Common myeloid progenitor, CD34-positive (primary cell): ENCODE measurements around the gene RASAL2.

Experiments used
- CTCF ChIA-PET: fragments of 350-600 bp; sonication (Branson Sonifier 250); formaldehyde crosslinking; loops from one replicate; lab custom pipeline; 2021; ENCODE audit warnings: antibody characterized with exemption; lab: Charles Lee
- POLR2A ChIA-PET: fragments of 350-600 bp; sonication (Branson Sonifier 250); formaldehyde crosslinking; loops from one replicate; lab custom pipeline; 2021; ENCODE audit warnings: antibody characterized with exemption; lab: Charles Lee
- DNase-seq, 3 donors: peaks; one replicate each; pipeline versions ENCODE4 v3.0.0 to v3.0.0-alpha.2; 2013
- H3K27ac ChIP-seq, 2 experiments: 1 replicate in 1 of 2; 2 replicates in 1 of 2; pipeline ENCODE4 v1.7.0; 2013; ENCODE audit warnings: inconsistent platforms in 2 of 2, low read length in 2 of 2, mild to moderate bottlenecking in 2 of 2, low read depth in 1 of 2, moderate library complexity in 1 of 2; ENCODE audit not compliant: severe bottlenecking in 2 of 2, insufficient read depth in 1 of 2, poor library complexity in 1 of 2
- H3K27me3 ChIP-seq, 5 experiments: replicated peaks in 2 of 5; 1 replicate in 3 of 5; 2 replicates in 2 of 5; pipeline versions ENCODE4 v1.6.1 to v1.7.0; 2013; ENCODE audit warnings: low read length in 4 of 5, mild to moderate bottlenecking in 2 of 5, moderate library complexity in 2 of 5, inconsistent platforms in 1 of 5; ENCODE audit not compliant: insufficient read depth in 5 of 5, control insufficient read depth in 4 of 5
- H3K36me3 ChIP-seq, 4 experiments: 1 replicate in 2 of 4; 2 replicates in 2 of 4; pipeline versions ENCODE4 v1.6.1 to v1.7.0; 2013; ENCODE audit warnings: low read length in 3 of 4, control low read depth in 1 of 4, mild to moderate bottlenecking in 1 of 4; ENCODE audit not compliant: control insufficient read depth in 4 of 4, insufficient read depth in 4 of 4
- H3K4me1 ChIP-seq, 4 experiments: 1 replicate in 3 of 4; 2 replicates in 1 of 4; pipeline versions ENCODE4 v1.6.1 to v1.7.1; 2013; ENCODE audit warnings: low read length in 3 of 4, mild to moderate bottlenecking in 3 of 4, control low read depth in 1 of 4, inconsistent platforms in 1 of 4, moderate library complexity in 1 of 4; ENCODE audit not compliant: control insufficient read depth in 4 of 4, insufficient read depth in 4 of 4; ENCODE audit errors: control extremely low read depth in 1 of 4
- H3K4me3 ChIP-seq, 7 experiments: 1 replicate in 4 of 7; 2 replicates in 3 of 7; pipeline versions ENCODE4 v1.5.1 to v1.7.0; 2013; ENCODE audit warnings: mild to moderate bottlenecking in 7 of 7, low read length in 6 of 7, moderate library complexity in 6 of 7, inconsistent platforms in 2 of 7, low read depth in 2 of 7, control low read depth in 1 of 7; ENCODE audit not compliant: insufficient read depth in 4 of 7, control insufficient read depth in 1 of 7; ENCODE audit errors: extremely low read depth in 1 of 7
- H3K9me3 ChIP-seq, 5 experiments: 1 replicate in 4 of 5; 2 replicates in 1 of 5; pipeline versions ENCODE4 v1.6.1 to v1.7.1; 2013; ENCODE audit warnings: low read length in 4 of 5, mild to moderate bottlenecking in 2 of 5, inconsistent platforms in 1 of 5, low read depth in 1 of 5, moderate library complexity in 1 of 5; ENCODE audit not compliant: control insufficient read depth in 4 of 5, insufficient read depth in 2 of 5; ENCODE audit errors: control extremely low read depth in 1 of 5
- WGBS: methylation state at CpG from one replicate; pipeline ENCODE4 v1.1.5; 2013; ENCODE audit not compliant: insufficient coverage; 5-methylcytosine and 5-hydroxymethylcytosine counted together

Gene RASAL2

DNA sequence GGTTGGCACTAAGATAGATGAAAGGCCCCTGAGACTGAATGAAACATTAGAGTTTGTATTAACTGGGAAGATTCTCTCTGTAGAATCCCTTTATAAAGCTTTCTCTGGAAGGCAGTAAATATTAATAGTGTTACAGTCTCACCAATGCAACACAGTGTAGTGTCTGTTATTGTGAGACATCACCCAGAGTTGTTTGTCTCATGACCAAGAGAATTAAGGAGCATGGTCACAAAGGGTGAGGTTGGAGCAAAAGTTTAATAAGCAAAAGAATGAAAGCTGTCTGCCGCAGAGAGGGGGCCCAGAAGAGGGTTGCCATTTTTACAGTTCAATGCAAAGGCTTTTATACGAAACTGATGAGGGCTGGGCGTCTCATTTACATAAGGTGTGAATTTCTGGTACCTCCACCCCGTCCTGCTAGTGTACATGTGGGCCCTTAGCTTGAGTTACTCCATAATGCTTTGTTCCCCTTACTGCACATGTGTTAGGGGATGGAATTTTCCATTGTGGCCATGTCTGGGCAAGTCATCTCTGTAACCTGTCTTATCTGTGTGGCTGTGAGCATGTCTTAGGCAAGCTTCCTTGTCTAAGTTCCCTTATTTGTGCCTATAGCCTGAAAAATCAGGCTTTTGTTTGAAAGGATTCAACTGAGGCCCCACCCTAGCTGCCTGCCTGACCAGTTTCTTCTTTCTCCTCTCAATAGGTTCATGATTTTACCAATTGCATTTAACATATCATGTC lies 184.1 kb downstream of the RASAL2 start:
- 100% methylated on average over 3 of the region's 4 CpGs for WGBS
- H3K27me3 ChIP-seq, result no peaks in the 10 kb centered on the region
- ChIA-PET POLR2A (no interaction called here), CTCF (interaction anchor here (1.1 to 1.2 kb wide), 2 partner anchors 22 to 250 kb away, joined by 3 read pairs; no protein-coding TSS in a partner anchor)
- H3K4me3 ChIP-seq, result no peak overlapping the region
- no peaks in the 10 kb centered on the region for H3K9me3 ChIP-seq
- no peak overlapping the region for H3K27ac ChIP-seq
- peak in 2 of 3 donors; percentile 43 to 58 for DNase-seq
- H3K36me3 ChIP-seq, result no peaks in the 10 kb centered on the region
- H3K4me1 ChIP-seq, result peaks cover 0 to 28% (median 5%) of the 10 kb centered on the region in 4 experiments

DNA sequence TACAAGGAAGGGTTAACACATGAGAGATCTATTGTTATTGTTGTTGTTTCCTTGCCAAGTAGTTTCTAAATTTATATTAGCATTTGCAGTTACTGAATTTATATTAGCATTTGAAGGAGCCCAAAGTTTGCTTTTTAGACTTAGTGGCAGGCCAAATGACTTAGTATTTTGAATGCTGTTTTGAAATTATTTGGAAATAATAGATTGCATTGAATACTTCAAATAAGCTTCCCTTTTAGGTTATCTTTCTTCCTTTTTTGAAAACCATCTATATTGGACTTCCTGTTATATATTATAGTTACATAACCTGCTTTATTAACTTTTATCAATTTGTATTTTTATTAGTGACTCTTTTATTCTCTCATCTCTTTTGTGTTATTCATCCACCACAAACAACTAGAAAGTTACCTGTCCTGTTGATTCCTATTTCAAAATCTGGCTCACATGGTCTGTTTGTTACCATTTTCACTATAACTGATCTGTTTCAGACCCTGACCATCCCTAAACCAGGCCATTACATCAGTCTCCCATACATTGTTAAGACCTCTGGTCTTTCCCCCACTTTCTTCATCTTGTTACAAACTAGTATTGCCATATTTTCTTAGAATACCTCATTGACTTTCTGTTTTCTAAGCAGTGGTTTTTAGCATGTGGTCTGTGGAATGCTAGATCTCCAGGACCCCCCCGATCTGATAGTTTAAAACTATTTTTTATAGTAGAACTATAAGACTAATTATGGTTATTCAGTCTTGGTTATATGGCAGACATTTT lies 185.2 kb downstream of the RASAL2 start:
- CTCF ChIA-PET, result interaction anchor here (1.1 kb wide), 1 partner anchor 21 kb away, joined by 3 read pairs; no protein-coding TSS in a partner anchor
- peaks cover 0 to 40% (median 8%) of the 10 kb centered on the region in 4 experiments for H3K4me1 ChIP-seq
- POLR2A ChIA-PET, result no interaction called here
- WGBS, result no CpG with 5 or more reads among the region's 1 CpG
- no peak overlapping the region for H3K4me3 ChIP-seq
- no peaks in the 10 kb centered on the region for H3K9me3 ChIP-seq
- no peaks in the 10 kb centered on the region for H3K36me3 ChIP-seq
- no peak for DNase-seq
- H3K27me3 ChIP-seq, result no peaks in the 10 kb centered on the region
- no peak overlapping the region for H3K27ac ChIP-seq

DNA sequence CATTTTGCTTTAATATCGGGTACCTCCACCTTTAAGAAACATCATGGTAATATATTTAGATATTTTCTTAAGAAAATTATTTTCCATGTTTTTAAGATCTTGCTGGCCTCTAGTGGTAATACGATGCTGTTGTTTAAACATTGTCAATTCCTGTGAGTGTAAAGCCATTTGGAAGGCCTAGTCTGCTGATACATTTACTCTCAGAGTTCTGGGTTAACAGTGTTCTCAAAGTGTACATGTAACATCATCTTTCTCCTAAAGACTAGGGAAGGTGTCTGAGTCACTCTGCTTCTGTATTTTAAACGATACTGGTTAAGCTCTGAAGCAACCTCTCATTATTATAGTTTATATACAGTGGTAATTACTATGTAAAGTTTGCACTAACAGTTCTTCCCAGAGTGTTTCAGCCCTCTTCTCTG lies 189.1 kb downstream of the RASAL2 start:
- POLR2A ChIA-PET, result no interaction called here
- peak; percentile 34 to 59 (median 56) for DNase-seq
- no CpG with 5 or more reads among the region's 3 CpGs for whole genome bisulfite sequencing
- H3K36me3 ChIP-seq, result no peaks in the 10 kb centered on the region
- no peaks in the 10 kb centered on the region for H3K27me3 ChIP-seq
- H3K27ac ChIP-seq, result peak overlapping the region in 1 of 2 experiments; percentile 49
- CTCF ChIA-PET, result interaction anchor here (0.5 to 4.4 kb wide), 7 partner anchors 10 to 330 kb away, joined by 3 to 29 read pairs (median 4); no protein-coding TSS in a partner anchor
- H3K4me1 ChIP-seq, result peaks cover 0 to 35% (median 10%) of the 10 kb centered on the region in 4 experiments
- H3K4me3 ChIP-seq, result no peak overlapping the region
- H3K9me3 ChIP-seq, result no peaks in the 10 kb centered on the region

DNA sequence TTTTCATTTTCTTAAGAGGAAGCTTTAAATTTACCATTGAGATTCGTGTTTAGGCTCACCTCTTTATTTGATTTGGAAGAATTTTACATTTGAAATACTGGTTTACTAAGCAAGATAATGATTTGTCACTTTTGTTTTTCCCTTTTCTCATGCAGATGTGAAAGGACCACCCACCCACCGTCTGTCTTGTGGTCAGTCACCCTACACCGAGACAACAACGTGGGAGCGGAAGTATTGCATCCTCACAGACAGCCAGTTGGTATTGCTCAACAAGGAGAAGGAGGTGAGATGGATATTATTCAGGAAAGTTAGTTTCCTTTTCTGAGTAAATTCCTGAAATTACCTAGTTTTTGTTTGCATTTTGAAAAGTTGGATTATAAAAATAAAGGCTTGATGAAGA lies 189.5 kb downstream of the RASAL2 start:
- no peaks in the 10 kb centered on the region for H3K27me3 ChIP-seq
- 70% methylated on average over 4 of the region's 5 CpGs for WGBS
- H3K4me1 ChIP-seq, result peaks cover 0 to 31% (median 7%) of the 10 kb centered on the region in 4 experiments
- DNase-seq, result peak; percentile 25 to 66 (median 65)
- H3K9me3 ChIP-seq, result no peaks in the 10 kb centered on the region
- POLR2A ChIA-PET, result no interaction called here
- no peak overlapping the region for H3K4me3 ChIP-seq
- CTCF ChIA-PET, result interaction anchor here (0.5 to 4.4 kb wide), 5 partner anchors 10 to 251 kb away, joined by 3 to 29 read pairs (median 5); no protein-coding TSS in a partner anchor
- H3K36me3 ChIP-seq, result no peaks in the 10 kb centered on the region
- peak overlapping the region in 1 of 2 experiments; percentile 49 for H3K27ac ChIP-seq

DNA sequence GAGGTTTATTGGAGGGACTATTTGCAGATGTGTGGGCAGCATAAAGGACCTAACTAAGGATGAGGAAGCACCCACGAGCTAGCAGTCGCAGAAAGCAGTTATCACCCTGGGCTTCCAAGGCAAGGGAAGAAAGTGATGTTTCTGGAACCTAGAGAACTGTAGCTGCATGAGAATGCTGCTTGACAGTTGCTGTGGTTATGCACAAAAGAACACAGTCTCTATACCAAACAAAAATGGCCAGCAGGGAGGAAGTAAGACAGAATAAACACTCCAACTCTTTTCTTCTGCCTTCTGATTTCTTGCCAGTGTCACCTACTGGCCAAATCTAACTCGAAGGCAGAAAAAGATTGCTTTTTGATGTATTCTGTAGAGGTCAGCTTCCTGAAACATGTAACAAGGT lies 190.2 kb downstream of the RASAL2 start:
- Histone ChIP-seq H3K27me3 (no peaks in the 10 kb centered on the region), H3K36me3 (no peaks in the 10 kb centered on the region), H3K4me3 (no peak overlapping the region), H3K27ac (no peak overlapping the region), H3K9me3 (no peaks in the 10 kb centered on the region), H3K4me1 (peaks cover 0 to 30% (median 5%) of the 10 kb centered on the region in 4 experiments)
- ChIA-PET POLR2A (no interaction called here), CTCF (interaction anchor here (4.4 kb wide), 1 partner anchor 251 kb away, joined by 29 read pairs; no protein-coding TSS in a partner anchor)
- 56% methylated on average over 3 of the region's 3 CpGs for whole genome bisulfite sequencing
- DNase-seq, result peak in 2 of 3 donors; percentile 29 to 40

DNA sequence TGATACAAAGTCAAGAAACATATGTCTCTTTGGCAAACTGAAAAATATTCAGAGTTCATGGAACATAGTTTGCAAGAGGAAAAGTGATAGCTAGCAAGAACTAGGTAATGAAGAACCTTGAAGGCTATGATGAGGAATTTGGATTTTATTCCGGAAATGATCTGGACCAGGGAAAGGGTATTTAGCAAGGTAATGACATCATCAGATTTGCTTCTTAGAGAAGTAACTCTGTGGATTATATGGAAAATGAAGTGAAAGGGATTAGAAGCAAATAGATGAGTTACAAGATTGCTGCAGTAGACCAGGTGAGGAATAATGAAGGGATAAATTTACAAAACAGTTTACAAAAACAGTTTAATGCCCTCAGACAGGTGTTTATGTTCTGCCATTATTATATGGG lies 197.3 kb downstream of the RASAL2 start:
- H3K27me3 ChIP-seq, result no peaks in the 10 kb centered on the region
- no peak for DNase-seq
- ChIA-PET POLR2A (no interaction called here), CTCF (no interaction called here)
- H3K36me3 ChIP-seq, result no peaks in the 10 kb centered on the region
- WGBS, result 100% methylated on average over 1 of the region's 1 CpG
- H3K9me3 ChIP-seq, result no peaks in the 10 kb centered on the region
- no peak overlapping the region for H3K27ac ChIP-seq
- no peak overlapping the region for H3K4me3 ChIP-seq
- H3K4me1 ChIP-seq, result no peaks in the 10 kb centered on the region
